ENCODE data around the gene DEPDC4. TPM values are rescaled to one million over a fixed set of nuclear protein-coding genes. Genes with fewer than 3 reads are reported as not detected.

Gene DEPDC4
- total RNA-seq, 1 donor from 2014 or later: 2.1 TPM

- FAIRE-seq: no peak
- Histone ChIP-seq H3K27me3 (ENCODE audit: control insufficient read depth, insufficient read depth, low read length) (no peaks in the 10 kb centered on the region), H3K4me3 (ENCODE audit: low read depth, low read length) (no peak overlapping the region), H3K36me3 (ENCODE audit: control insufficient read depth, insufficient read depth, low read length) (no peaks in the 10 kb centered on the region)
- DNase-seq (ENCODE audit: low read depth): peak; percentile 66
- TF ChIP-seq, protein P1, sequence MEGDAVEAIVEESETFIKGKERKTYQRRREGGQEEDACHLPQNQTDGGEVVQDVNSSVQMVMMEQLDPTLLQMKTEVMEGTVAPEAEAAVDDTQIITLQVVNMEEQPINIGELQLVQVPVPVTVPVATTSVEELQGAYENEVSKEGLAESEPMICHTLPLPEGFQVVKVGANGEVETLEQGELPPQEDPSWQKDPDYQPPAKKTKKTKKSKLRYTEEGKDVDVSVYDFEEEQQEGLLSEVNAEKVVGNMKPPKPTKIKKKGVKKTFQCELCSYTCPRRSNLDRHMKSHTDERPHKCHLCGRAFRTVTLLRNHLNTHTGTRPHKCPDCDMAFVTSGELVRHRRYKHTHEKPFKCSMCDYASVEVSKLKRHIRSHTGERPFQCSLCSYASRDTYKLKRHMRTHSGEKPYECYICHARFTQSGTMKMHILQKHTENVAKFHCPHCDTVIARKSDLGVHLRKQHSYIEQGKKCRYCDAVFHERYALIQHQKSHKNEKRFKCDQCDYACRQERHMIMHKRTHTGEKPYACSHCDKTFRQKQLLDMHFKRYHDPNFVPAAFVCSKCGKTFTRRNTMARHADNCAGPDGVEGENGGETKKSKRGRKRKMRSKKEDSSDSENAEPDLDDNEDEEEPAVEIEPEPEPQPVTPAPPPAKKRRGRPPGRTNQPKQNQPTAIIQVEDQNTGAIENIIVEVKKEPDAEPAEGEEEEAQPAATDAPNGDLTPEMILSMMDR (IDR thresholded peaks at IDR 0.05; ENCODE audit: insufficient read depth, low read length, severe bottlenecking): no peak
Measured at GRCh38 chr12:100254876-100255275, 12.0 kb downstream of the DEPDC4 start.

- FAIRE-seq (no peak), DNase-seq (ENCODE audit: low read depth) (no peak)
- TF ChIP-seq, protein P1 (IDR thresholded peaks at IDR 0.05; ENCODE audit: insufficient read depth, low read length, severe bottlenecking): no peak
- no peaks in the 10 kb centered on the region for H3K36me3 ChIP-seq (ENCODE audit: control insufficient read depth, insufficient read depth, low read length)
- H3K27me3 ChIP-seq (ENCODE audit: control insufficient read depth, insufficient read depth, low read length): no peaks in the 10 kb centered on the region
- H3K4me3 ChIP-seq (ENCODE audit: low read depth, low read length): no peak overlapping the region
Measured at GRCh38 chr12:100253437-100253836, 13.4 kb downstream of the DEPDC4 start.

DNA sequence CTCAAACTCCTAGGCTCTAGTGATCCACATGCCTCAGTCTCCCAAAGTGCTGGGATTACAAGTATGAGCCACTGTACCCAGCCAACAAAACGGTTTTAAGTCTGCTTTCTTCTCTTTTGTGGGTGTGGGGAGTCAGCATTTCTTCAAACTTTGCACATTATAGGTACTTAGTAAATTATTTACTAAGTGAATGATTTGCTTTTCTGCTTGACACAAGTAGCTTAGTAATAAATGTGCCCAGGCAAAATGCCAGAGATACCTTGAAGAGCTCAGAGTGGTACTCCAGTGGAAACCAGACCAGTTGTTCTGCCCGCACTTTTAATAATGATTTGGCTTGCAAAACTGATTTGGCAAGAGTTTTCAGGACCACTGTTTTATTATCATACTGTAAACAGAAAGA lies 15.0 kb downstream of the DEPDC4 start:
- no peak for FAIRE-seq
- TF ChIP-seq, protein P1 (IDR thresholded peaks at IDR 0.05; ENCODE audit: insufficient read depth, low read length, severe bottlenecking): no peak
- H3K36me3 ChIP-seq (ENCODE audit: control insufficient read depth, insufficient read depth, low read length): no peaks in the 10 kb centered on the region
- no peak overlapping the region for H3K4me3 ChIP-seq (ENCODE audit: low read depth, low read length)
- DNase-seq (ENCODE audit: low read depth): no peak
- H3K27me3 ChIP-seq (ENCODE audit: control insufficient read depth, insufficient read depth, low read length): no peaks in the 10 kb centered on the region

DNA sequence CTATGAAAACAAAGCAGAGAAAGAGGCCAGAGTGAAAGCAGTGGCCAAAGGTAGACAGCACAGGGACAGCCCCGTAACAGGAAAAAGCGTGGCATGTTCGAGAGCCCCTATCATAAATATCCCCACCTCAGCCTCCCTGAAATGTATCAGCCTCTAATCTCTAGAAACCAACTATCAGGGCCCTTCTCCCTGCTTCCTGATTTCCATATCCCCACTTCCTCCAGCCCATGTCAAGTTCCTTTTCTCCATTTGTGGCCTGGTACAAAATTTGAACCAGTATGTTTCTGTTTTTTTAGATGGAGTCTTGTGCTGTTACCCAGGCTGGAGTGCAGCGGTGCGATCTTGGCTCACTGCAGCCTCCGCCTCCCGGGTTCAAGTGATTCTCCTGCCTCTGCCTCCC lies 16.9 kb downstream of the DEPDC4 start:
- Histone ChIP-seq H3K27me3 (ENCODE audit: control insufficient read depth, insufficient read depth, low read length) (no peaks in the 10 kb centered on the region), H3K4me3 (ENCODE audit: low read depth, low read length) (no peak overlapping the region), H3K36me3 (ENCODE audit: control insufficient read depth, insufficient read depth, low read length) (no peaks in the 10 kb centered on the region)
- TF ChIP-seq, protein P1 (IDR thresholded peaks at IDR 0.05; ENCODE audit: insufficient read depth, low read length, severe bottlenecking): no peak
- DNase-seq (ENCODE audit: low read depth) (no peak), FAIRE-seq (no peak)

DNA sequence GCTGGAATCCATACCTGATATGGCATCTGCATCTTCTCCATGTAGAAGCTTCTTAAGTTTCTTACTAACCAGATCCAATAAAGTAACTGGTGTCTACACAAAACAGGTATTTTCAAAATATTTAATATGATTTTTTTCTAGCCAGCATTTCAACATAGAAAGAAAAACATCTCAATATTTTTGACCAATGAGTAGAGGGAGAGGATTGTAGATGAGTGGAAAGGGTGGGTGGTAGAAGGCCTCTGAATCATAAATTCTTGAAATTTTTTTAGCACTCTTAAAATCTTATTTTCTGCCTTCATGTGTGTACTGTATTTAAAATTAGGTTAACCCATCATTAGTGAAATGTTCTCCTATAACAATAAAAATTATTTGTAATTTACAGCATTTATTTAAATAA lies 18.0 kb downstream of the DEPDC4 start:
- DNase-seq (ENCODE audit: low read depth) (no peak), FAIRE-seq (no peak)
- Histone ChIP-seq H3K36me3 (ENCODE audit: control insufficient read depth, insufficient read depth, low read length) (no peaks in the 10 kb centered on the region), H3K4me3 (ENCODE audit: low read depth, low read length) (no peak overlapping the region), H3K27me3 (ENCODE audit: control insufficient read depth, insufficient read depth, low read length) (no peaks in the 10 kb centered on the region)
- TF ChIP-seq, protein P1 (IDR thresholded peaks at IDR 0.05; ENCODE audit: insufficient read depth, low read length, severe bottlenecking): no peak

DNA sequence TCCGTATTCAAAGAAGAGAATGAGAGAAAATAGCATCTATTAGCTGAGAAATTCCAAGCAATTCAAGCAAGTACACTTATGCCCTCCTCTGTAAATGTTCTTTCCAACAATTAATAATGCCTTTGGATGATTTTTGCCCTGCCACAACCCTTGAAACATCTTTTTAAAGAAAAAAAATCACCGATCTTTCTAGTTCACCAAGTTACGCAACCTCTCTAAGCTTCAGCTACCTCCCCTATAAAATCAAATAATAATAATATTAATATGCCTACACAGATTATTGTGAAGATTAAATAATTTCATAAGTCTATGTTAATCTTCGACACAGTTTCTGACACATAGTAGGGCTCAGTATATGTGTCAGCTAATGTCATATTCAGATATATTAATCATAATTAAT lies 19.1 kb downstream of the DEPDC4 start:
- H3K4me3 ChIP-seq (ENCODE audit: low read depth, low read length): no peak overlapping the region

More for the DNA sequence above, 19.1 kb downstream of the DEPDC4 start:
- H3K36me3 ChIP-seq (ENCODE audit: control insufficient read depth, insufficient read depth, low read length): no peaks in the 10 kb centered on the region
- no peak for FAIRE-seq
- TF ChIP-seq, protein P1 (IDR thresholded peaks at IDR 0.05; ENCODE audit: insufficient read depth, low read length, severe bottlenecking): no peak
- DNase-seq (ENCODE audit: low read depth): no peak
- H3K27me3 ChIP-seq (ENCODE audit: control insufficient read depth, insufficient read depth, low read length): no peaks in the 10 kb centered on the region

All from bronchial epithelial cell (primary cell).